NCI-H1694 (cell line): Measurements from ENCODE around the gene TIMM23.
"Not testable (repeated sequence)": the region's sequence is repeated elsewhere in the genome, so short reads cannot be mapped to it uniquely, and the experiment has no call there.

Source experiments
- DNase-seq: peaks from one replicate; lab custom pipeline; 2025; lab: John Stamatoyannopoulos, UW

The TIMM23 gene

GRCh38 chr10:46022978-46023702 lies 50.9 kb downstream of the TIMM23 start:
- DNase-seq = no peak

GRCh38 chr10:46024948-46025347 lies 52.7 kb downstream of the TIMM23 start:
- no peak for DNase-seq

GRCh38 chr10:46025406-46025805 lies 53.1 kb downstream of the TIMM23 start:
- DNase-seq = no peak

- DNase-seq = no peak
Observed at GRCh38 chr10:46026106-46026505, 53.8 kb downstream of the TIMM23 start.

GRCh38 chr10:46028584-46029460 lies 56.5 kb downstream of the TIMM23 start:
- peak; percentile 19 for DNase-seq

GRCh38 chr10:46029461-46030030 lies 57.3 kb downstream of the TIMM23 start:
- no peak for DNase-seq

- DNase-seq = peak; percentile 91
Observed at GRCh38 chr10:46030091-46030937, 58.0 kb downstream of the TIMM23 start, which contains the start of gene NCOA4. NCOA4 (minus strand) TSS chr10:46030623; CDS start chr10:46016680, 13,943 bp downstream.

GRCh38 chr10:46031648-46032532 lies 59.6 kb downstream of the TIMM23 start:
- DNase-seq = no peak

- DNase-seq = no peak
Observed at GRCh38 chr10:46033602-46034011, 61.3 kb downstream of the TIMM23 start.

- no peak for DNase-seq
Observed at GRCh38 chr10:46035923-46036849, 63.9 kb downstream of the TIMM23 start.

GRCh38 chr10:46037107-46037825 lies 65.0 kb downstream of the TIMM23 start:
- no peak for DNase-seq

GRCh38 chr10:46040004-46040403 lies 67.7 kb downstream of the TIMM23 start:
- no peak for DNase-seq

- DNase-seq = no peak
Observed at GRCh38 chr10:46042527-46042926, 70.2 kb downstream of the TIMM23 start.

GRCh38 chr10:46046261-46046660 lies 74.0 kb downstream of the TIMM23 start, which contains the start of gene MSMB:
MSMB (minus strand) TSS chr10:46046269; CDS start chr10:46046237, 32 bp downstream.
- no peak for DNase-seq

GRCh38 chr10:46048152-46048551 lies 75.9 kb downstream of the TIMM23 start:
- DNase-seq = no peak

- not testable (repeated sequence) for DNase-seq
Observed at GRCh38 chr10:46049497-46049831, 77.2 kb downstream of the TIMM23 start.

GRCh38 chr10:46050941-46051623 lies 78.8 kb downstream of the TIMM23 start:
- DNase-seq = peak; percentile 44

- DNase-seq = no peak
Observed at GRCh38 chr10:46052057-46052790, 79.9 kb downstream of the TIMM23 start.
